ENCODE data around the gene SYT8.

GRCh38 chr11:1846453-1846932, 11.7 kb downstream of the SYT8 start:
- TF ChIP-seq, protein P1, sequence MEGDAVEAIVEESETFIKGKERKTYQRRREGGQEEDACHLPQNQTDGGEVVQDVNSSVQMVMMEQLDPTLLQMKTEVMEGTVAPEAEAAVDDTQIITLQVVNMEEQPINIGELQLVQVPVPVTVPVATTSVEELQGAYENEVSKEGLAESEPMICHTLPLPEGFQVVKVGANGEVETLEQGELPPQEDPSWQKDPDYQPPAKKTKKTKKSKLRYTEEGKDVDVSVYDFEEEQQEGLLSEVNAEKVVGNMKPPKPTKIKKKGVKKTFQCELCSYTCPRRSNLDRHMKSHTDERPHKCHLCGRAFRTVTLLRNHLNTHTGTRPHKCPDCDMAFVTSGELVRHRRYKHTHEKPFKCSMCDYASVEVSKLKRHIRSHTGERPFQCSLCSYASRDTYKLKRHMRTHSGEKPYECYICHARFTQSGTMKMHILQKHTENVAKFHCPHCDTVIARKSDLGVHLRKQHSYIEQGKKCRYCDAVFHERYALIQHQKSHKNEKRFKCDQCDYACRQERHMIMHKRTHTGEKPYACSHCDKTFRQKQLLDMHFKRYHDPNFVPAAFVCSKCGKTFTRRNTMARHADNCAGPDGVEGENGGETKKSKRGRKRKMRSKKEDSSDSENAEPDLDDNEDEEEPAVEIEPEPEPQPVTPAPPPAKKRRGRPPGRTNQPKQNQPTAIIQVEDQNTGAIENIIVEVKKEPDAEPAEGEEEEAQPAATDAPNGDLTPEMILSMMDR (IDR thresholded peaks at IDR 0.05; ENCODE audit: borderline replicate concordance, extremely low read depth, low read length, poor library complexity, severe bottlenecking): no peak
- no peak for TF ChIP-seq EZH2 (IDR thresholded peaks at IDR 0.05; ENCODE audit: borderline replicate concordance, low read depth, low read length, severe bottlenecking)
